ENCODE measurements around the gene SEC63.
"Not testable (repeated sequence)": the region's sequence is repeated elsewhere in the genome, so short reads cannot be mapped to it uniquely, and the experiment has no call there.

SEC63 gene

GRCh38 chr6:107862383-107862782, 95.6 kb downstream of the SEC63 start:
- no peak for DNase-seq (ENCODE audit: low read depth)

GRCh38 chr6:107860963-107861362, 97.0 kb downstream of the SEC63 start:
- DNase-seq (ENCODE audit: low read depth) = not testable (repeated sequence)

- not testable (repeated sequence) for DNase-seq (ENCODE audit: low read depth)
Measured at GRCh38 chr6:107860144-107860543, 97.9 kb downstream of the SEC63 start.

GRCh38 chr6:107853230-107853629, 104.8 kb downstream of the SEC63 start:
- DNase-seq (ENCODE audit: low read depth) = no peak

- DNase-seq (ENCODE audit: low read depth) = no peak
Measured at GRCh38 chr6:107849325-107849724, 108.7 kb downstream of the SEC63 start.

GRCh38 chr6:107847844-107848802, 109.9 kb downstream of the SEC63 start:
- peak; percentile 55 for DNase-seq (ENCODE audit: low read depth)

- DNase-seq (ENCODE audit: low read depth) = no peak
Measured at GRCh38 chr6:107846262-107846795, 111.7 kb downstream of the SEC63 start.

- DNase-seq (ENCODE audit: low read depth) = no peak
Measured at GRCh38 chr6:107845777-107846176, 112.2 kb downstream of the SEC63 start.

GRCh38 chr6:107843400-107843799, 114.6 kb downstream of the SEC63 start:
- no peak for DNase-seq (ENCODE audit: low read depth)

- DNase-seq (ENCODE audit: low read depth) = no peak
Measured at GRCh38 chr6:107841275-107841670, 116.7 kb downstream of the SEC63 start.

GRCh38 chr6:107840636-107841274, 117.3 kb downstream of the SEC63 start:
- DNase-seq (ENCODE audit: low read depth) = no peak

GRCh38 chr6:107833136-107833535, 124.9 kb downstream of the SEC63 start:
- DNase-seq (ENCODE audit: low read depth) = no peak

- no peak for DNase-seq (ENCODE audit: low read depth)
Measured at GRCh38 chr6:107832151-107833056, 125.6 kb downstream of the SEC63 start.

- DNase-seq (ENCODE audit: low read depth) = no peak
Measured at GRCh38 chr6:107830060-107830459, 127.9 kb downstream of the SEC63 start.

GRCh38 chr6:107827541-107827940, 130.5 kb downstream of the SEC63 start:
- no peak for DNase-seq (ENCODE audit: low read depth)

- DNase-seq (ENCODE audit: low read depth) = no peak
Measured at GRCh38 chr6:107823047-107823557, 134.9 kb downstream of the SEC63 start.

GRCh38 chr6:107822176-107823046, 135.6 kb downstream of the SEC63 start:
- DNase-seq (ENCODE audit: low read depth) = no peak

- DNase-seq (ENCODE audit: low read depth) = no peak
Measured at GRCh38 chr6:107821591-107821990, 136.4 kb downstream of the SEC63 start.

- no peak for DNase-seq (ENCODE audit: low read depth)
Measured at GRCh38 chr6:107820338-107821261, 137.4 kb downstream of the SEC63 start.

GRCh38 chr6:107819964-107820337, 138.1 kb downstream of the SEC63 start:
- DNase-seq (ENCODE audit: low read depth) = no peak
